ENCODE measurements around the gene CBX5.

GRCh38 chr12:54296393-54297099, 16.6 kb upstream of the CBX5 start:
- TF ChIP-seq CTCF (IDR thresholded peaks at IDR 0.05) (no peak), POLR2A (IDR thresholded peaks at IDR 0.05) (no peak)
